IMR-90 (cell line): ENCODE results near the gene PHLDA2. TPM values are rescaled to one million over a fixed set of nuclear protein-coding genes. Genes with fewer than 3 reads are reported as not detected.

Experiments
- microRNA-seq, 2 experiments: library from miRNA; stranded (forward) in 1 of 2; unstranded in 1 of 2; fragments of 10-50 nt in 1 of 2; fragments of <30 nt in 1 of 2; gene quantifications in 1 of 2; microRNA quantifications in 1 of 2; one replicate each; pipeline versions ENCODE3 to v1.1.0; 2013 to 2020; ENCODE audit not compliant: insufficient read depth in 1 of 2, insufficient read length in 1 of 2, unreplicated experiment in 1 of 2
- polyA plus RNA-seq, 3 experiments: library from polyadenylated mRNA; depleted of rRNA; stranded (reverse); fragments of >200 nt; gene quantifications; 2 replicates each; pipeline ENCODE4 v1.2.3, GENCODE V29; 2012; ENCODE audit warnings: low replicate concordance in 1 of 3
- small RNA-seq, 5 experiments: library from RNA; depleted of rRNA; stranded (forward); fragments of <200 nt; gene quantifications; one replicate each; pipeline ENCODE3, GENCODE V24; 2012
- total RNA-seq: library from RNA; depleted of rRNA; stranded (reverse); fragments of >200 nt; gene quantifications from 2 replicates; pipeline ENCODE4 v1.2.3, GENCODE V29; 2012; rRNA removed

The PHLDA2 gene
- total and polyA plus RNA-seq, 2 of the 4 experiments (the other 2 are of a cell fraction) = 3.8 to 89.0 TPM

Small RNA genes within 50 kb of the gene (microRNA-seq; reads per million reads assigned to microRNA genes)
- gene SNORA54 (ENCODE audit: insufficient read depth, insufficient read length) = not detected

Small RNA genes within 50 kb of the gene (small RNA-seq; reads per million reads assigned to genes)
- 0.61 to 14.5 (median 2.4) reads per million in 5 experiments for gene SNORA54

Other genes with a start within 250 kb of the PHLDA2 start
- 1.9 and 2.0 TPM in 2 replicates for gene KCNQ1OT1, start 229.4 kb downstream of the PHLDA2 start, total RNA-seq
- 0.11 and 0.14 TPM in 2 replicates for gene KCNQ1OT1, start 229.4 kb downstream of the PHLDA2 start, polyA plus RNA-seq (2012; rRNA removed)
- 1.6 and 2.2 TPM in 2 replicates for gene CDKN1C, start 43.6 kb downstream of the PHLDA2 start, total RNA-seq
- 3.0 and 3.7 TPM in 2 replicates for gene CDKN1C, start 43.6 kb downstream of the PHLDA2 start, polyA plus RNA-seq (2012; rRNA removed)
- 71.5 and 80.8 TPM in 2 replicates for gene NAP1L4, start 62.9 kb upstream of the PHLDA2 start, total RNA-seq
- gene NAP1L4, start 62.9 kb upstream of the PHLDA2 start, polyA plus RNA-seq (2012; rRNA removed) = 57.3 and 80.7 TPM in 2 replicates
- 65.8 and 78.3 TPM in 2 replicates for gene CARS1, start 128.0 kb upstream of the PHLDA2 start, total RNA-seq
- gene CARS1, start 128.0 kb upstream of the PHLDA2 start, polyA plus RNA-seq (2012; rRNA removed) = 62.5 and 72.7 TPM in 2 replicates
- gene OSBPL5, start 235.9 kb upstream of the PHLDA2 start, total RNA-seq = 14.4 and 14.9 TPM in 2 replicates
- gene OSBPL5, start 235.9 kb upstream of the PHLDA2 start, polyA plus RNA-seq (2012; rRNA removed) = 22.3 and 24.1 TPM in 2 replicates